Breast epithelium (tissue), 3 donors: ENCODE data around the gene TPST2.
"Not testable (repeated sequence)": the region's sequence is repeated elsewhere in the genome, so short reads cannot be mapped to it uniquely, and the experiment has no call there.

Experiments
- POLR2A ChIP-seq: fragments of 450-650 bp; IDR thresholded peaks from one replicate; pipeline ENCODE4 v1.6.1; 2016; ENCODE audit warnings: antibody characterized with exemption, mild to moderate bottlenecking, moderate library complexity
- TF ChIP-seq, protein P1 (sequence below), 3 donors: fragments of 450-650 bp; IDR thresholded peaks; one replicate each; pipeline ENCODE4 v1.5.1; 2016 to 2017; ENCODE audit warnings: antibody characterized with exemption in 3 of 3, mild to moderate bottlenecking in 3 of 3, moderate library complexity in 3 of 3

DNA sequence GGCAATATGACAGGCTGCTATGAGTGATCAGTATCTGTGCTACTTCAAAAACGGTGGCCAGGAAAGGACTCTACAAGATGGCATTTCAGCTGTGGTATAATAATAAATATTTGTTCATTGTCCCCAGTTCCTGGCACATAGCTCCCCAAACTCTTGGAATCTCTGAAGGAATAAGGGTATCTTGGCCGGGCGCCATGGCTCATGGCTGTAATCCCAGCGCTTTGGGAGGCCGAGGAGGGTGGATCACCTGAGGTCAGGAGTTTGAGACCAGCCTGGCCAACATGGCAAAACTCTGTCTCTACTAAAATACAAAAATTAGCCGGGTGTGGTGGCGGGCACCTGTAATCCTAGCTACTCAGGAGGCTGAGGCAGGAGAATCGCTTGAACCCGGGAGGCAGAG is 61.4 kb downstream of the TPST2 start:
- TF ChIP-seq, protein P1, sequence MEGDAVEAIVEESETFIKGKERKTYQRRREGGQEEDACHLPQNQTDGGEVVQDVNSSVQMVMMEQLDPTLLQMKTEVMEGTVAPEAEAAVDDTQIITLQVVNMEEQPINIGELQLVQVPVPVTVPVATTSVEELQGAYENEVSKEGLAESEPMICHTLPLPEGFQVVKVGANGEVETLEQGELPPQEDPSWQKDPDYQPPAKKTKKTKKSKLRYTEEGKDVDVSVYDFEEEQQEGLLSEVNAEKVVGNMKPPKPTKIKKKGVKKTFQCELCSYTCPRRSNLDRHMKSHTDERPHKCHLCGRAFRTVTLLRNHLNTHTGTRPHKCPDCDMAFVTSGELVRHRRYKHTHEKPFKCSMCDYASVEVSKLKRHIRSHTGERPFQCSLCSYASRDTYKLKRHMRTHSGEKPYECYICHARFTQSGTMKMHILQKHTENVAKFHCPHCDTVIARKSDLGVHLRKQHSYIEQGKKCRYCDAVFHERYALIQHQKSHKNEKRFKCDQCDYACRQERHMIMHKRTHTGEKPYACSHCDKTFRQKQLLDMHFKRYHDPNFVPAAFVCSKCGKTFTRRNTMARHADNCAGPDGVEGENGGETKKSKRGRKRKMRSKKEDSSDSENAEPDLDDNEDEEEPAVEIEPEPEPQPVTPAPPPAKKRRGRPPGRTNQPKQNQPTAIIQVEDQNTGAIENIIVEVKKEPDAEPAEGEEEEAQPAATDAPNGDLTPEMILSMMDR (IDR thresholded peaks at IDR 0.05), result not testable (repeated sequence)
- TF ChIP-seq POLR2A, result not testable (repeated sequence)
